NCI-H128 (cell line): ENCODE data around the gene CAPN13.

Experiments used
- DNase-seq: peaks from one replicate; lab custom pipeline; 2025; ENCODE audit not compliant: unreplicated experiment; lab: John Stamatoyannopoulos, UW

CAPN13 gene, protein sequence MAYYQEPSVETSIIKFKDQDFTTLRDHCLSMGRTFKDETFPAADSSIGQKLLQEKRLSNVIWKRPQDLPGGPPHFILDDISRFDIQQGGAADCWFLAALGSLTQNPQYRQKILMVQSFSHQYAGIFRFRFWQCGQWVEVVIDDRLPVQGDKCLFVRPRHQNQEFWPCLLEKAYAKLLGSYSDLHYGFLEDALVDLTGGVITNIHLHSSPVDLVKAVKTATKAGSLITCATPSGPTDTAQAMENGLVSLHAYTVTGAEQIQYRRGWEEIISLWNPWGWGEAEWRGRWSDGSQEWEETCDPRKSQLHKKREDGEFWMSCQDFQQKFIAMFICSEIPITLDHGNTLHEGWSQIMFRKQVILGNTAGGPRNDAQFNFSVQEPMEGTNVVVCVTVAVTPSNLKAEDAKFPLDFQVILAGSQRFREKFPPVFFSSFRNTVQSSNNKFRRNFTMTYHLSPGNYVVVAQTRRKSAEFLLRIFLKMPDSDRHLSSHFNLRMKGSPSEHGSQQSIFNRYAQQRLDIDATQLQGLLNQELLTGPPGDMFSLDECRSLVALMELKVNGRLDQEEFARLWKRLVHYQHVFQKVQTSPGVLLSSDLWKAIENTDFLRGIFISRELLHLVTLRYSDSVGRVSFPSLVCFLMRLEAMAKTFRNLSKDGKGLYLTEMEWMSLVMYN

DNA sequence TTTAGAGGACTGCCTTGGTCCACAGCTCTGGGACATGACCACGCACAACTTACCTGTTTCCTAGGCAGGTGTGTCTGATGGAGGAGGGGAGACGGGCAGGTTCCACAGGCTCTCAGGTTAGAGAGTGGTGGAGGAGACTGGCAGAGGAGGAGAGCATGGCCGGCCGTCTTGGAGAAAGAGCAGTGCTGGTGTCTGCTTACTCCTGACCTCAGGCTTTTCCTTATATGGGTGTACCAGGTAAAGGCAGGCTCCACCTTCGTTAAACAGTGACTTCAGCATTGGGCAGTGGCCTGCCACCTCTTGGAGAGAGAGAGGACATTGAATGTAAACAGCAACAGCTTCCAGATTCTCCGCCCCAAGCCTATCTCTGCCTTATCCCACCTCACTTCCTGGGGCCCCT is at the start of gene CAPN13:
Gene CAPN13 (minus strand): TSS at position 198 of the 400 bp plus-strand sequence. CDS start 20,121 bp downstream, outside the sequence.
- DNase-seq = no peak

DNA sequence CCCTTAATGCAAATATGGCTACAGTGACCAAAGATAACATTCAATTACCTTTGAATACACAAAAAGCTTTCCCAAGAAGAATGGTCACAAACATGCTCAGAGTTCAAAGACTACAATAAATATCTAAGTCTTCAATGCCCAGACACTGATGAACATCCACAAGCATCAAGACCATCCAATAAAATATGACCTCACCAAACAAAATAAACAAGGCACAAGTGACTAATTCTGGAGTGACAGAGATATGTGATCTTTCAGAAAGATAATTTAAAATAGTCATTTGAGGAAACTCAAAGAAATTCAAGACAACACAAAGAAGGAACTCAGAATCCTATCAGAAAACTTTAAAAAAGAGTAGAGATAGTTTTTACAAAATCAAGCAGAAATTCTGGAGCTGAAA is 40.6 kb upstream of the CAPN13 start:
- no peak for DNase-seq

DNA sequence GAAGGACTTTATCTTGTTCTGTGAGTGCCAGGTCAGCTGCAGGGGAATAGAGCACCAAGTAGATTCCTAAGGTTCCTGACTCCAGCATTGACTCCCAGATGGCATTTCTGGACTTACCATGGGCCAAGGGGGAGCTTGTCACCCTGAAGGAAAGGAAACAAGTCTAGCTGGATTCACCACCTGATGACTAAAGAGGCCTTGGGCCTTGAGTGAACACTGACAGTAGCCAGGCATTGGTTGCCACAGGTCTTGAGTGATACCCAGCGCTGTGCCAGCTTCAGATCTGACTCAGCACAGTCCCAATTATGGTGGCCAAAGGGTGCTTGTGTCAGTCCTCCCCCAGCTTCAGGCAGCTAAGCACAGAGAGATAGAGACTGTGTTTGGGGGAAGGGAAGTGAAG is 40.1 kb upstream of the CAPN13 start:
- no peak for DNase-seq

DNA sequence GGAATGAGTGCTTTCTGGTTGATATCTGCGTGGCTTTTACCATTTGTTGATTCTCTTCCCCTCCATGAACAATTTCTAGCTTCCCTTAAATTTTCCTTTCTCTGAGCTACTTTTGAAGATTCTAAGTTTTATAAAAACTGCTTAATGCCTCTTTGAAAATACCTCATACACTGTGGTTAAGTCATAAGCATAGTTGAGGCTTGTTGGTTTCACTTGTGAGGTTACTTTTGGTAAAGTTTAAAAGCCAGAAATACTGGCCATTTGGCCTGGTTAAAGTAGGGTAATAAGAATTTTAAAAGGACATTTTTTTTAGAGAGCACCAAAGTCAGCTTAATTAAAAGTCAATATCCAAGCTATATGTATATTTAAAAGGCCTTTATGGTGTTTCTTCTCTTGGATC is 21.3 kb upstream of the CAPN13 start:
- DNase-seq = no peak

DNA sequence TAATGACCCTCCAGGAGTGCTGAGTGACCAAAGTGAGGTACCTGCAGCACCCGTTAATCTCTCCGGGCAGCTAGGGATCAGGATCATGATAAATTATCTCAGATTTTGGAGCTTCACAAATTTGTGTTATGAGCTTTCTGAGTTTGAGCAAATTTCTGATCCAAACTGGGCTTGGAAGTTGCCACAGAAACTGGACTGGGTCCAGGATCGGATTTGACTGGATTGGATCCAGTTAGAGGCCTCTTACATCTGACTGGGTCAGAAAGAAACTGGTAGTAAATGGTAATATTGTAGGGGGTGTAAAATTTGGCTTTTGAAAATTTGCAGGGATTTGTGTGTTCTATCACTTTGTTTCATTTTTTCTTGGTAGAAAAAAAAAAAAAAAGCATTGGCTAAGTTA is 19.7 kb upstream of the CAPN13 start:
- DNase-seq = no peak

DNA sequence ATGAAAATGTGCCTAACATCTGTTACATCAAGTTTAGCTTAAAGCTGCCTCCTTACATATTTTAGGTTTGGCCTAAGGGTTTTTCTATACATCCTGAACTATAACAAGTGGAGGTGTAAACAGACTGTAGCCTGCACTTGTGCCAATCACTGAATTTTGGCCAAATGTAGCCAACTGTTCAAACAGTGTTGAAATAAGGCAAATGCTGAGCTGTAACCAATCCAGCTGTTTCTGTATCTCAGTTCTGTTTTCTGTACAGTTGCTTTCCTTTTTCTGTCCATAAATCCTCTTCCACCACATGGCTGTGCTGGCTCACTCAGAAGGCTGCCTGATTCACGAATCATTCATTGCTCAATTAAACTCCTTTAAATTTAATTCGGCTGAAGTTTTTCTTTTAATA is 19.2 kb upstream of the CAPN13 start:
- DNase-seq = no peak

DNA sequence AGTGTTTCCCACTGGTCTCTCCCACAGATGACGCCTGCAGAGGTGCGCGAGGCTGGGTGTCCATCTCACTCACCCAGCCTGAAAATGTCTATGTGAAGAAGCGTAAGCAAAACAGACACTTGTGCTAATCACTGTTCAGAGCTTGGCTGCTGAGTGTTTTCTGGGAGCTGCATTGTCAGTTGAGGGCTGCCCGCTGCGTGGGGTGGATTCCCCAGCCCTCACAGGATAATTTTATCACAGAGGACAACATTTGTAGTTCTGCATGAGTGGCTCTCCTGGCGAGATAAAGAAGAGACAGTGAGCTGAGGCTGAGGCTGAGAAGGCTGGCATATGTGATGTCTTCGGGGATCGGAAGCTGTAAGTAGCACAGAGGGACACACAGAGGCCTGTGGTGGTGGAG is 16.2 kb upstream of the CAPN13 start:
- no peak for DNase-seq

DNA sequence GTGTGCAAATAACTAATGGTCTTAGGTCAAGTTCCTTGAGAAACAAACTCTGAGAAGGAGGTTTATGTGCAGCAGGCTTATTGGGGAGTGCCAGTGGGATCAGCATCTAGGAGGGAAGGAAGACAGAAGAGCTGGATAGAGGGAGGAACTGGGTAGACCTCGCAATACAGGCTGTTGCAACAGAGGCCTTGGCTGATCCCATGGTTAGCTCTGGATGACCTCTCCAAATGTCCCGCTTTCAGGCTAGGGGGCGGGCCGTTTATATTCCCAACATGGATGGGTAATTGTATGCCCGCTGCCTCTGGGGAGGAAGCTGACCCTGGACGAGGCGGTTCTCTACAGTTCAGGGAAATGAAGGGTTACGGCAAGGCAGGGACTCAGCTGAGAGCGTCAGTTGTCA is 14.7 kb upstream of the CAPN13 start:
- no peak for DNase-seq

DNA sequence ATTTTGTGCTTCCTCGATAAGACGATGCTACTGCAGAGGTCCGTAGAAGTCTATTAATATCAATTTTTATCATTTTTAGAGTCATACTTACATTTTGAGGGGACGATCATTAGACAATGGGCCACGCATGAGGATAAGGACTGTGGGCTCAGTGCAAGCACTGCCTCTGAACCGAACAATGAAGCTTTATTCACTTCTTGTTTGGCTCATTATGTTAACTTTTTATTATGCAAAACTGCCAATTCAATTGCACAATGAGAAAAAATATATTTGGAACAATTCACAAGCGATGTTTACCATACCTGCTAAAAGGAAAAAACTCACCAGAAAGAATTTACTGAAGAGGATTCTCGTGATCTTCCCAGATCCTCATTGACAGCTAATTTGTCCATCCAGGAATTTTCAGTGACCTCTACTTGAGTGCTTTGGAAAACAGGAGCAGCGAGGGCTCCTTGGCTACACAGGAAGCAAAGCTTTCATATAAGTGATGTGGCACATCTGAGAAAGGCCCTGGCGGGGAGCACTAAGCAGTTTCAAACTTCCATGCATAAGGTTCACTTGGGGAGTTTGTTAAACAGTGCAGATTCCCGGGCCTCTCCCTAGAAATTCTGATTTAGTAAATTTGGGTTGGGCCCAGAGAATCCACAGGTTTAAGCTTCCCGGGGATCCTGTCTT is 13.3 kb upstream of the CAPN13 start:
- no peak for DNase-seq

DNA sequence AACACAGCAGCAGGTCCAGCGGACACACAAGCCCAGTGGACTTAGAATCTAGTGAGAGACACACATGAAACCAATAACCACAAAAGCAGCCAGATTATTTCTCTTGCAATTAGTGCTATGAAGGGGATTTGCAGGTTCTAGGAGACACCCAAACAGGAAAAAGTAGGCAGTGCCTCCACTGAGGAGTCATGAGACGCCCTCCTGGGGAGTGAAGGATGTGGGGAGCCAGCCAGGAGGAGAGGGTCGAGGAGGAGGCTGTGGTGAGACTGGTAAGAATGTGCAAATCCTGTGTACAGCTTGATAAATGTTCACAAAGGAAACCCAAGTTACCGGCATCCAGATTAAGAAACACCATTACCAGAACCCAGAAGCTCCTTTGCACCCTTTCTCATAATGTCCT is 2.7 kb upstream of the CAPN13 start:
- DNase-seq = no peak

DNA sequence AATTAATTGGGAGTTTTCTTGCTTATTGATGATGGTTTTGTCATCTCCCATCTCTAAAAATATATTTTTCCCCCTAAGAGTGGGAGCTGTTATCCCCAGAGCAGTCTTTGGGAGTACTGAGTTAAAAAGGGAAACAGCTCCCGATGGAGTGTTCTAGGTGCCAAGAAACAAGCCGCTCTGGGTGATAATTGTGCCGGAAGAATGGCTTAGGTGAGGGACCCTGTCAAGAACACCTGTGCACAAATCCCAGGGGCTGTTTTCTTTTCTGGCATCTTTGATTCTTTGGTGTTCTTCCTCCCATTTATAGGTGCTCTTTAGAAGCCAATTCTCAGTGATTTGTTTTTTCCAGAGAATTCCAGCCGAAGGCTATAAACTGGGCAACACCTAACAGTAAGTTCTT is 1.4 kb upstream of the CAPN13 start:
- no peak for DNase-seq

DNA sequence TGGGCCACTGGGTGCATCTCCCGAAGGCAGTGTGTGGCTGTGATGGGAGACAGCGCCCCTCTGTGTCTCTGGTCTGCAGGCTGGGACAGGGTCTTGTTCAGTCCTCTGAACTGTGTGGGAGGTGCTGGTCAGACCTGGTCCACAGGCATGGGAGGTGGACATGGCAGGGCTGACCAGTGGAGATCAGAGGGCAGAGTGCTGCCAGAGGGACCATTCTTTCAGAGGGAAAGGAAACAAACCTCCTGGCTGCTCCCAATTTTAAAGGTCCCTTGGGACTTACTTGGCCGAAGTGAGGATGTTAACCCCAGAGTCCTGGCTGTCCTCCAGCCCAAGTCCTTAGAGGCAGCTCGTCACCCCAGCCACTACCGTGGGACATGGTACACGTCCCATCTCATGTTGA is 4.0 kb downstream of the CAPN13 start:
- no peak for DNase-seq

DNA sequence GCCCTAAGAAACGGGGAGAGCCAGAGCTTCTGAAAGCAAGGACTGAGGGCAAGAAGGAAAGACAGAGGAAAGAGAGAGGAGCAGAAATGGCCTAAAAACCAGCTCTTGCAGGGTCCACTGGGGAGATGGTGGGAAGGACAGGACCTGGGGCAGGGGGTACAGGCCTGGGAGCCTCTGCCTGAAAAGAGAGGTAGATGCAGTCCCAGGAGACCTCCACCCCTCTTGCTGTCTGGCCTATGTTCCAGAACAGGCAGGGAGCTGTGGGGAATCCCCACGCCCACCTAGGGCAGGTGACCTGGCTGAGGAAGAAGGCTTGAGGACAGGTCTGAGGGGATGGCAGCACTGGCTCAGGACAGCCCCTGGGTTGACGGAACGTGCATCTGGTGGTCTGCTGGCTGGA is 4.6 kb downstream of the CAPN13 start:
- no peak for DNase-seq

DNA sequence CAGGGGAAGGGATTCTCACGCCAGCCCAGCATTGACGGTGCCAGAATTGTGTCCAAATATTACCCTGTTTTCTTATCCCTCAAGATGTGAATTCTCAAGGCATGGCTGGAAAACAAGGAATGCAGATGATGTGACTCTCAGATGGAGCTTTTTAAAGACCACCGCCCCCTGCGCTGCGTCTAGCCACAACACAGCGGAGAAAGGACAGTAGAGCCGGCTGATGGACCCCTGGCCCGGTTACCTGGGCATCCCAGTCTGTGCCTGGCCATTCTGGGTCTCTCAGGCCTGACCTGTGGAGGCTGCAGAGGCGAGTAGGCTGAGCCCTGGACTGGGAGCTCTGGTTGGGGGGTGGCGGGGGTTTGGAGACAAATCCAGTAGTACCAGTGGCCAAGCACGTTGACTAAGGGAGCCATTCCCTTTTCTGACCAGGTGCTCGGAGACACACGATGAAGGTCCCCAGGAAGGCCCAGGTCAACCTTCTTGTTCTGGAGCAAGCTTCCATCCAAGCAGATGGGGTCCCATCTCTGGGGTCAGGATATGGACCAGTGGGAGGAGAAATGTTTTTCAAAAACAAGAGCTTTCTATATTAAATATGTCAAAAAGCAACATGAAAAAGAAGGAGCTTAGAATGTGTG is 5.3 kb downstream of the CAPN13 start:
- DNase-seq = no peak

DNA sequence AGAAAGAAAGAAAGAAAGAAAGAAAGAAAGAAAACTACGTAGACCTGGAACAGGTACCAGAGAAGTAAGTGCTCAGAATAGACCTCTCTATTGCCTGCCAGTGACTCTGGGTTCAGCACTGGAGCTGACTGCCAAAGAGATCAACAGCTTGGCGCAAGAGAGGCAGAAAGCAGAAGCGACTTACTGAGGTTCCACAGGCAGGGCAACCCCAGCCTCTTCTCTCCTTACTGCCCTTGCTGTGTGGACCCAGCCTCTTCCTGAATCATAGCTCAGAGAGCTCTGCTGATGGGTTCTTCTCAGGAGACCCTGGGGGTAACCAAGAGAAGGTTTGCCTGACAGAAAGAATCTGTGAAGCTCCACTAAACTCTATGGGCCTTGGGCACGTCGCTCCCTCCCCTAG is 7.1 kb downstream of the CAPN13 start:
- no peak for DNase-seq

DNA sequence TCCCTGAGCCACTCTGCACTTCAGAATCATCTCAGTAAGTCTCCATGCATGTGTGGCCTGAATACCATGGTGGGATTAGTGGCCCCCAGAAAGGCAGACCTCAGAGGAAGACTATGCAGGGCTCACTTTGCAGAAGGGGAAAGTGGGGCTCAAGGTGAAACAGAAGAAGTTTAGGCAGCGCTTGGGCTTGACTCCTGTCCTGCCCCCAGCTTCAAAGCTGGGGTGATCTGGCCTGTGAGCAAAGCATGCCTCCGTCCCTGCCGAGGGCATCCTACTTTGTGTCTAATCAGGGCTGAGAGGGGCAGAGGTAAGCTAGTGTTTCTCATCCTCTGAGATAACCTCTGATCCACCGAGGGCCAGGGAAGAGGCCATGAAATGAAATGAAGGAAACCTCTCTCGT is 7.9 kb downstream of the CAPN13 start:
- no peak for DNase-seq

DNA sequence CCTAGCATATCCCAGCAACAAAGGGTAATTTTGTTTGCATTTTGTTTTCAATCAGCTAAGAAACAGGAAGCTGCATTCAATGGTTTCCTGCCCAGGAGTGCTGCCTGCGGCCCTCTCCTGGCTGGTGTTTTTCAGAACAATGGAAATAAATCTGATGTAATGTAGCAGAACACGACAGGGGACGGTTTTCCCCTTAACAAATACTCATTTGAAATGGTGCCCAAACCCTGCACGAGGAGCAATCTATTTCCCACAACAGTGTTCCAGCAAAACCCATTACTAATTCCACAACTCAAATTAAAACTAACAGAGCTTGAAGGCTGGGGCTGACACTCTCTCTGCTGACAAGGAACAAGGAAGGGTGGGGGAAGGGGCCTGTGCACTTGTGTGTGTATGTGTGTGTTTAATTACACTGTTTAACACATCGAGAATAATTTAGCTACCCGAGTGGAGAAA is 8.7 kb downstream of the CAPN13 start:
- DNase-seq = no peak

DNA sequence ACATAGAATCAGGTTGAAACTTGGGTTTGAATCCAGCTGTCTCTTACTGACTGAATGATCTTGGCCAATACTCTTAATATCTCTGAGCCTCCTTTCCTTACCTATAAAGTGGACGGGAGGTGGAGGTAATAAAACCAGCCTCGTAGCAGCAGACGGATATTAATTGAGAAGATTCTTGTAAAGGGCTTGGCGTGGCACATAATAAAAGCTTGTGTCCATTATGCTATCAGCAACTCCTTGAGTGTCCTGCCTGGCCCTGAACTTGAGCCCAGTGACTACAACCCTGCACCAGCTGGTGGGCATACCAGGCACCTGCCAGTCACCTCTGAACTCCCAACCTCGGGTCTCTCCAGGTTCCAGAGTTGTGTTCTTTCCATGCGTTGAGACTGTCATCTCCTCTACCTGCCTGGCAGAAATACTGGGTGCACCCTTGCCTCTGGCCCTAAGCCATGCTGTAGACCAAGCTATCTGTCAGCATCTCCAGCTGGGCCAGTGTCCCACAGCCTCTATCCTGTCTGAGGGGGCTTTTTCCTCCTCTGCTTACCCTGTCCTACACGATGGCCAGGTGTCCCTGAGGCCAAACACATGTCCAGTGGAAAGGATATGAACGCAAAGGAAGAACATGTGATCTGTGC is 9.7 kb downstream of the CAPN13 start:
- no peak for DNase-seq

DNA sequence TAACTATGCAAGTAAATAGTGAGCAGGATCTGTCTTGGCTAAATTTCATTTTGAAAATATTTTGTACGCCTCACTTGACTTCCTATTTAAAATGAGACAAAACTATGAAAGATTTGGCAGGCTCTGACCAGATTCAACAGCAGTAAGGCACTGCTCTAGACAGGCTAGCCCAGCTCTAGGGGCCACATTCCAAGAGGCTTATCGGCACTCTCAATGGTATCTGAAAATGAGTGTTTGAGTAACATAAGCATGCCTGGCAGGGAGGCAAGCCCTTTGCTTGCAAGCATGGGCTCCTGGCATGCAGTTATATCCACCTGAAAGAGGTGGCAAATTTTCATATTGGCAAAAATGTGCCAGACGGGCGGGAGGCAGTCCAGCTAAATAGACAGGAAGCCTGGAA is 10.5 kb downstream of the CAPN13 start:
- DNase-seq = no peak

DNA sequence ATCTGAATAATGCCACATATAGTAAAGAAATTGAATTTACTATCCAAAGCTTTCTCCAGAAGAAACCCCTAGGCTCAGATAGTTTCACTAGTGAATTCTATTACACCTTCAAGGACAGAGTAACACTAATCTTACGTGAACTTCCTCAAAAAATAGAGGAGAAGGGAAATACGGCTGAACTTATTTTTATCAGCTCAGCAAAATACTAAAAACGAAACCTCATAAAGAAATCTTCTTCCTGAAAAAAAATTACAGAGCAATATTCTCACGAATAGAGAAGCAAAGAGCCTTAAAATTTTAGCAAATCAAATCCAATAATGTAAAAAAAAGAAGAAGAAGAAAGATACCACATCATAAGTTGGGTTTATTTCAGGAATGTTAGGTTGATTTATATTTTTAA is 14.7 kb downstream of the CAPN13 start:
- DNase-seq = no peak

DNA sequence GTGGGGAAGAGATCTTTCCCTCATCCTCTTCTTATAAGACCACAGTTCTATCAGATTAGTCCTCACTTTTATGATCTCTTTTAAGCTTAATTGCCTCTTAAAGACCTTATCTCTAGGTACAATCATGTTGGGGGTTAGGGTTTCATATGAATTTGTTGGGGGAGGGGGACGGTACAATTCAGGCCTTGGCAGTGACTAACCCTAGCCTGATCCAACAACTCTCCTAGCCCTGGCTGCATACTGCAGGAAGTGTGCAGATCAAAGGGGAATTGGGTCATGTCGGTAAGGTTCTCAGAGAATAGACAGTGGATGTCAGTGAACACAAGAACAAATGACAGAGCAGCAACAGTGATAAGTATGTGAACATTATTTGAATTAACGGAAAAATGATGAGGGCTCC is 16.4 kb downstream of the CAPN13 start:
- no peak for DNase-seq
